Measurements from ENCODE around the gene RSF1. TPM values are rescaled to one million over a fixed set of nuclear protein-coding genes. Genes with fewer than 3 reads are reported as not detected.
"Not testable (repeated sequence)": the region's sequence is repeated elsewhere in the genome, so short reads cannot be mapped to it uniquely, and the experiment has no call there.

Gene RSF1
- total RNA-seq, 1 donor from 2014 or later: 97.6 TPM

DNA sequence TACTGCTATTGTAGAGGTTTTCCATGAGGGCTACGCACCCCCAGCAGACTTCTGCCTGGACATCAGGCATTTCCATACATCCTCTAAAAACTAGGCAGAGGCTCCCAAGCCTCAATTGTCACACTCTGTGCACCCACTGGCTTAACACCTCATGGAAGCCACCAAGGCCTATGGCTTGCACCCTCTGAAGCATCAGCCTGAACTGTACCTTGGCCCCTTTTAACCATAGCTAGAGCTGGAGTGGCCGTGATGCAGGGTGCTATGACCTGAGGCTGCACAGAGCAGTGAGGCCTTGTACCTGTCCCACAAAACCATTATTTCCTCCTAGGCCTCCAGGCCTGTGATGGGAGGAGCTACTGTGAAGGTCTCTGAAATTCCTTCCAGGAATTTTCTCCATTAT lies 34.3 kb upstream of the RSF1 start:
- DNase-seq: no peak
- Mint-ChIP-seq H3K4me3 (ENCODE audit: unreplicated experiment) (no peak overlapping the region), H3K9me3 (ENCODE audit: unreplicated experiment) (peaks cover 11% of the 10 kb centered on the region), H3K27ac (ENCODE audit: unreplicated experiment) (no peak overlapping the region), H3K36me3 (ENCODE audit: unreplicated experiment) (peaks cover 30% of the 10 kb centered on the region), H3K4me1 (ENCODE audit: low read depth, unreplicated experiment) (no peaks in the 10 kb centered on the region), H3K27me3 (ENCODE audit: unreplicated experiment) (peaks cover 2% of the 10 kb centered on the region)
- TF ChIP-seq CTCF (IDR thresholded peaks at IDR 0.05; ENCODE audit: partially characterized antibody, unreplicated experiment): no peak

GRCh38 chr11:77851503-77851902 lies 31.0 kb upstream of the RSF1 start:
- H3K27ac Mint-ChIP-seq (ENCODE audit: unreplicated experiment): no peak overlapping the region
- peaks cover 9% of the 10 kb centered on the region for H3K9me3 Mint-ChIP-seq (ENCODE audit: unreplicated experiment)
- no peaks in the 10 kb centered on the region for H3K27me3 Mint-ChIP-seq (ENCODE audit: unreplicated experiment)
- DNase-seq: no peak
- H3K36me3 Mint-ChIP-seq (ENCODE audit: unreplicated experiment): peaks cover 26% of the 10 kb centered on the region
- no peak overlapping the region for H3K4me3 Mint-ChIP-seq (ENCODE audit: unreplicated experiment)
- H3K4me1 Mint-ChIP-seq (ENCODE audit: low read depth, unreplicated experiment): no peaks in the 10 kb centered on the region
- no peak for TF ChIP-seq CTCF (IDR thresholded peaks at IDR 0.05; ENCODE audit: partially characterized antibody, unreplicated experiment)

- H3K27ac Mint-ChIP-seq (ENCODE audit: unreplicated experiment); H3K9me3 Mint-ChIP-seq (ENCODE audit: unreplicated experiment); DNase-seq; H3K27me3 Mint-ChIP-seq (ENCODE audit: unreplicated experiment); H3K4me1 Mint-ChIP-seq (ENCODE audit: low read depth, unreplicated experiment); H3K4me3 Mint-ChIP-seq (ENCODE audit: unreplicated experiment): not testable (repeated sequence)
- peaks cover 36% of the 10 kb centered on the region for H3K36me3 Mint-ChIP-seq (ENCODE audit: unreplicated experiment)
Measured at GRCh38 chr11:77843700-77844099, 23.2 kb upstream of the RSF1 start.

DNA sequence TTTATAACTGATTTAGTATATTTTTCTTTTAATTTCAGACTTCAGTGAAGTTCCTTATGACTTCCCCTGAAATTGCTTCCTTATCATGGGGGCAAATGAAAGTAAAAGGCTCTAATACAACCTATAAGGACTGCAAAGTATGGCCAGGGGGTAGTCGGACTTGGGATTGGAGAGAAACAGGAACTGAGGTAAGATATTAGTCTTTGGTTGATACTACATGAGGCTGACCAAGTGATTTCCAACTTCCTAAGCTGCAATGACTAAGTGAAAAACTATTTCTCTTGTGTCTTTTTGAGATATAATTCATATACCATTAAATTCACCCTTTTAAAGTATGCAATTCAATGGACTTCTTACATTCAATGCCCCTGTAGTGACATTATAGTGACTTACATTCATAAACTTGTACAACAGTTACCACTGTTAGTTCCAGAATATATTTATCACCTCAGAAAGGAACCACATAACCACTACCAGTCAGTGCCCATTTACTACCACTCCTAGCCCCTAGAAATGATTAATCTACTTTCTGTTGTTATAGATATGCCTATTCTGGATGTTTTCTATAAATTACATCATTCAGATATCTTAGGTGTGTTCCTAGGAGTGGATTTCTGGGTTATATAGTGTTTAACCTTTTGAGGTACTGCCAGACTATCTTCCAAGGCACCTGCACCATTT lies 22.1 kb upstream of the RSF1 start:
- no peak overlapping the region for H3K27ac Mint-ChIP-seq (ENCODE audit: unreplicated experiment)
- peaks cover 8% of the 10 kb centered on the region for H3K9me3 Mint-ChIP-seq (ENCODE audit: unreplicated experiment)
- TF ChIP-seq CTCF (IDR thresholded peaks at IDR 0.05; ENCODE audit: partially characterized antibody, unreplicated experiment): no peak
- DNase-seq: no peak
- H3K4me1 Mint-ChIP-seq (ENCODE audit: low read depth, unreplicated experiment): no peaks in the 10 kb centered on the region
- no peak overlapping the region for H3K4me3 Mint-ChIP-seq (ENCODE audit: unreplicated experiment)
- no peaks in the 10 kb centered on the region for H3K27me3 Mint-ChIP-seq (ENCODE audit: unreplicated experiment)
- peaks cover 36% of the 10 kb centered on the region for H3K36me3 Mint-ChIP-seq (ENCODE audit: unreplicated experiment)

GRCh38 chr11:77833302-77833701 lies 12.8 kb upstream of the RSF1 start:
- peaks cover 2% of the 10 kb centered on the region for H3K27me3 Mint-ChIP-seq (ENCODE audit: unreplicated experiment)
- H3K9me3 Mint-ChIP-seq (ENCODE audit: unreplicated experiment): no peaks in the 10 kb centered on the region
- H3K27ac Mint-ChIP-seq (ENCODE audit: unreplicated experiment): no peak overlapping the region
- no peak for DNase-seq
- H3K4me3 Mint-ChIP-seq (ENCODE audit: unreplicated experiment): no peak overlapping the region
- H3K4me1 Mint-ChIP-seq (ENCODE audit: low read depth, unreplicated experiment): no peaks in the 10 kb centered on the region
- peaks cover 28% of the 10 kb centered on the region for H3K36me3 Mint-ChIP-seq (ENCODE audit: unreplicated experiment)
- TF ChIP-seq CTCF (IDR thresholded peaks at IDR 0.05; ENCODE audit: partially characterized antibody, unreplicated experiment): no peak

All from glutamatergic neuron (in vitro differentiated cells).